Measurements from ENCODE around the gene LYRM1. TPM values are rescaled to one million over a fixed set of nuclear protein-coding genes. Genes with fewer than 3 reads are reported as not detected.
A peak's percentile ranks its signal among the peaks of the same experiment; 100 is the strongest.

Gene LYRM1
- total RNA-seq, 1 donor from 2014 or later, result 23.2 TPM

DNA sequence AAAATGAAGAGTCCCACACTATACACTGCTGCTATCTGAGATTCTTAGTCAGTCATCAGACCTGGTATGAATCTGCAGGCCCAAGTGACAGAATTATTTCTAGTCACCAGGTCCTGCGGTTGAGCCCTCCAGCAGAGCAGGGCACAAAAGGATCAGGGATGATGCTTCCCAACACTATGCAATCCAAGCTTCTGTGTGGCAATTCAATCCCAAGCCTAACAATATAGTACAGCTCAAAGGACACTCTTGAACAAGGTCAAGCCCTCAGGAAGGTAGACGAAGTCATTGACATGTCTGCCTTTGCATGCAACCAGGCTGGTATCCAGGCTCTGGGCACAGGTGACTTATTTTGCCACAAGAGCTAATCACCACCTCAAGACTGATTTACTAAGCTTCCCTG, 6.2 kb upstream of the LYRM1 start:
- DNase-seq, result no peak
- Mint-ChIP-seq H3K36me3 (ENCODE audit: unreplicated experiment) (no peaks in the 10 kb centered on the region), H3K4me3 (ENCODE audit: unreplicated experiment) (no peak overlapping the region), H3K9me3 (ENCODE audit: unreplicated experiment) (peaks cover 2% of the 10 kb centered on the region), H3K27ac (ENCODE audit: unreplicated experiment) (no peak overlapping the region), H3K27me3 (ENCODE audit: unreplicated experiment) (no peaks in the 10 kb centered on the region), H3K4me1 (ENCODE audit: low read depth, unreplicated experiment) (peaks cover 9% of the 10 kb centered on the region)
- TF ChIP-seq, protein P1, sequence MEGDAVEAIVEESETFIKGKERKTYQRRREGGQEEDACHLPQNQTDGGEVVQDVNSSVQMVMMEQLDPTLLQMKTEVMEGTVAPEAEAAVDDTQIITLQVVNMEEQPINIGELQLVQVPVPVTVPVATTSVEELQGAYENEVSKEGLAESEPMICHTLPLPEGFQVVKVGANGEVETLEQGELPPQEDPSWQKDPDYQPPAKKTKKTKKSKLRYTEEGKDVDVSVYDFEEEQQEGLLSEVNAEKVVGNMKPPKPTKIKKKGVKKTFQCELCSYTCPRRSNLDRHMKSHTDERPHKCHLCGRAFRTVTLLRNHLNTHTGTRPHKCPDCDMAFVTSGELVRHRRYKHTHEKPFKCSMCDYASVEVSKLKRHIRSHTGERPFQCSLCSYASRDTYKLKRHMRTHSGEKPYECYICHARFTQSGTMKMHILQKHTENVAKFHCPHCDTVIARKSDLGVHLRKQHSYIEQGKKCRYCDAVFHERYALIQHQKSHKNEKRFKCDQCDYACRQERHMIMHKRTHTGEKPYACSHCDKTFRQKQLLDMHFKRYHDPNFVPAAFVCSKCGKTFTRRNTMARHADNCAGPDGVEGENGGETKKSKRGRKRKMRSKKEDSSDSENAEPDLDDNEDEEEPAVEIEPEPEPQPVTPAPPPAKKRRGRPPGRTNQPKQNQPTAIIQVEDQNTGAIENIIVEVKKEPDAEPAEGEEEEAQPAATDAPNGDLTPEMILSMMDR (IDR thresholded peaks at IDR 0.05; ENCODE audit: partially characterized antibody, unreplicated experiment), result no peak

DNA sequence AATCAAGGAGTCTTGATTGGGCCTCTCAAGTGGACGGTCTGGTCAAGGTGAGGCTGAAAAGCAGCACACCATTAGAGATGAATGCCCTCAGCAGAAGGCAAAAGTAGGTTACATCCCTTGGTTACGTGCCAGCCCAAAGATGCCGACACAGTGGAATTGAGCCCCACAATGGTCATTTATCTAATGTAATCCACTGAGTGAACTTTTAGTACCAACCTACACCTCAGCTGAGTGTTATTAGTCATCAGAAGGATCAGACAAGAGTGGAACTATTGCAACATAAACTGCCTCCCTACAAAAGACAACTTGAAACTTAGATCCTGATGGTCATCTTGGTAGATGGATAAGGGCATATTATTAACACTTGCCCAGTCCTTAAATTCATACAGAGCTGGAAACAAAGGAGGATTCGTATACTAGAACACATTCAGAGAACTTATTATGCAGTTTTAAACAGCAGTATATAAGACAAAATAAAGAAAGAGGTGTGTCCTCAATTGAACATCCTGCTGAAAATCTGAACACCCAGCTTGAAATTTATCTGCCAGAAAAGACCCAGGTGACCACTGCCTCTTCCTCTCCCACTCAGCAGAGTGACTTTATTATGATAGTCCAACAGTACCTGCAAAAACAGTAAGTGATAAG, 3.2 kb upstream of the LYRM1 start:
- TF ChIP-seq, protein P1 (IDR thresholded peaks at IDR 0.05; ENCODE audit: partially characterized antibody, unreplicated experiment), result no peak

DNA sequence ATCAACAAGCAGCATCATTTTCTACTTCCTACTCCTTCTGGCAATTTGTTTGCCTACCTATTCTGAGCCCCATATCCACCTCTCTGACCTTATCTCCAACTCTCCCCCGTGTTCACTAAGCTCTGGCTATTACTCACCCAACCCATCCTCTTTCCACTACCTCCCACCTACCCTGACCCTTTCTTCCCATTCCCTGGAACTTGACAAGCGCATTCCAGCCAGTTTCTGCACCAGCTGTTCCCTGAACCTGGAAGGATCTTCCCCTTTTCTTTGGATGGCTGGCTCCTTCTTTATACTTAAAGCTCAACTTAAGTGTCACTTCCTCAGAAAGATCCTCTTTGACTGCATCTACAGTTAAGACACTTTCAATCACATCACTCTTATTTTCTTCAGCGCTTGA, 2.6 kb upstream of the LYRM1 start:
- H3K4me1 Mint-ChIP-seq (ENCODE audit: low read depth, unreplicated experiment), result peaks cover 14% of the 10 kb centered on the region
- peaks cover 2% of the 10 kb centered on the region for H3K27me3 Mint-ChIP-seq (ENCODE audit: unreplicated experiment)
- H3K36me3 Mint-ChIP-seq (ENCODE audit: unreplicated experiment), result no peaks in the 10 kb centered on the region
- peaks cover 14% of the 10 kb centered on the region for H3K9me3 Mint-ChIP-seq (ENCODE audit: unreplicated experiment)
- no peak for DNase-seq
- TF ChIP-seq, protein P1 (IDR thresholded peaks at IDR 0.05; ENCODE audit: partially characterized antibody, unreplicated experiment), result no peak
- peak overlapping the region; percentile 10 for H3K27ac Mint-ChIP-seq (ENCODE audit: unreplicated experiment)
- peak overlapping the region; percentile 16 for H3K4me3 Mint-ChIP-seq (ENCODE audit: unreplicated experiment)

More for the DNA sequence above, 3.2 kb upstream of the LYRM1 start:
- H3K4me1 Mint-ChIP-seq (ENCODE audit: low read depth, unreplicated experiment), result peaks cover 14% of the 10 kb centered on the region
- no peaks in the 10 kb centered on the region for H3K36me3 Mint-ChIP-seq (ENCODE audit: unreplicated experiment)
- H3K9me3 Mint-ChIP-seq (ENCODE audit: unreplicated experiment), result peaks cover 14% of the 10 kb centered on the region
- no peak for DNase-seq
- peaks cover 2% of the 10 kb centered on the region for H3K27me3 Mint-ChIP-seq (ENCODE audit: unreplicated experiment)
- no peak overlapping the region for H3K27ac Mint-ChIP-seq (ENCODE audit: unreplicated experiment)
- H3K4me3 Mint-ChIP-seq (ENCODE audit: unreplicated experiment), result peak overlapping the region; percentile 16

DNA sequence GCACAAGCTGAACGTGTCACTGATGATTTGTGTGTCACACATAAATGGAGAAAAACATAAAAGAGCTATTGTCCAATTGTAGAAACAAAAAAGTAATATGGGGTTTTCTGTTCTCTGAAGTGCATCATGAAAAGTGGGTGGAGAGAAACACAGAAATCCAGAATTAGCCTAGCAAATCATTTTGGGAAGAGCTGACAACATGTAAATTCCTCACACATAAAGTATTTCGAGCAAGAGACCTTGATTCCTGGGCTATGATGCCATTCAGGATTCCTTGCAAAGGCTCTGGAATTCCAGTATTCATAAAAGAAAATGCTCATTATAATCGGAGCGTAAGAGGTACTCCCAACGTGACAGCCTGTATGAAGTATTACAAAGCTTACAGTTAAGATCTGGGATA, 1.5 kb upstream of the LYRM1 start:
- H3K4me3 Mint-ChIP-seq (ENCODE audit: unreplicated experiment), result peak overlapping the region; percentile 96
- peaks cover 2% of the 10 kb centered on the region for H3K27me3 Mint-ChIP-seq (ENCODE audit: unreplicated experiment)
- no peaks in the 10 kb centered on the region for H3K36me3 Mint-ChIP-seq (ENCODE audit: unreplicated experiment)
- no peak for DNase-seq
- TF ChIP-seq, protein P1 (IDR thresholded peaks at IDR 0.05; ENCODE audit: partially characterized antibody, unreplicated experiment), result no peak
- peaks cover 14% of the 10 kb centered on the region for H3K9me3 Mint-ChIP-seq (ENCODE audit: unreplicated experiment)
- H3K4me1 Mint-ChIP-seq (ENCODE audit: low read depth, unreplicated experiment), result peaks cover 14% of the 10 kb centered on the region
- H3K27ac Mint-ChIP-seq (ENCODE audit: unreplicated experiment), result peak overlapping the region; percentile 99

DNA sequence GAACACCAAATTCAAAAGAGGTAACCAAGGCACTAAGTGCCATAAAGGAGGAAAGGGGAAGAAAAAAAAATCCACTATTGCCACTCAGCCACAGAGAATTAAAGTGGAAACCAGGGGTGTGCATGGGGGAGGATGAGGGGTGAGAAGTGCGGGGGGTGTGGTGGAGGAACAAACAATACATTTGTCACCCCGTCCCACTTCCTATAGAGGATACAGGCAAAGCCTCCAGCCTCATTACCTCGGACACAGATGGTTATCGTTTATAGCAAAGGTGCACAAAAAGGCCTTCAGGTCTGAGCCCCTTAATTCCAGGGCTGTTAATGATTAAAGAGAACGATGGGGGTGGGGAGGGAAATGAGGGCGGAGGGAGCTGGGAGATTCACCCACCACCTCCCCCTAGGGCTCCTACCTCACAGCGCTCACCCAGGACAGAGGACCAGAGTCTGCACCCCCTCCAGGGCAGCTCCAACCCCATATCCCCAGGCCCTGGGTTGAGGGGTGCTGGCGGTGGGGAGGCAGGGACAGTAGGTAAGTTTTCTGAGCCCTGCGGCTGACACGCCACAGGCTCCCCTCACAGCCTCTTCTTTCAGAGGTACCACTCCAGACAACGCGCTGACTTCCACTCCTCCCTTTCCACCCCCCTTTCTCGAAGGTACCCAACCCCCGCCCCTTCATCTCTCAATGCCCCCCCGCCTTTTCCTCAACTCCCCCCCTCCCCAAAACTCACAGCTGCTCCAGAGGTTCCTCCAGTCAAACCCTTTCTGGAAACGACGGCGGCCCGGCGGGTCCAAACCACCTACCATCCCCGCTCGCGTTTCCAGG, 883 bp upstream of the LYRM1 start:
- Mint-ChIP-seq H3K36me3 (ENCODE audit: unreplicated experiment) (no peaks in the 10 kb centered on the region), H3K27ac (ENCODE audit: unreplicated experiment) (peak overlapping the region; percentile 99)

More for the DNA sequence above, 883 bp upstream of the LYRM1 start:
- DNase-seq, result peak; percentile 35
- peaks cover 14% of the 10 kb centered on the region for H3K4me1 Mint-ChIP-seq (ENCODE audit: low read depth, unreplicated experiment)
- peaks cover 2% of the 10 kb centered on the region for H3K27me3 Mint-ChIP-seq (ENCODE audit: unreplicated experiment)
- peak overlapping the region; percentile 96 for H3K4me3 Mint-ChIP-seq (ENCODE audit: unreplicated experiment)
- TF ChIP-seq, protein P1 (IDR thresholded peaks at IDR 0.05; ENCODE audit: partially characterized antibody, unreplicated experiment), result no peak
- H3K9me3 Mint-ChIP-seq (ENCODE audit: unreplicated experiment), result peaks cover 14% of the 10 kb centered on the region

Data from glutamatergic neuron (in vitro differentiated cells).